IPS-18a (cell line): ENCODE measurements around the gene OR4K14.
"Not testable (repeated sequence)": the region's sequence is repeated elsewhere in the genome, so short reads cannot be mapped to it uniquely, and the experiment has no call there.

Experiments
- H3K27ac ChIP-seq: one replicate; pipeline ENCODE4 v1.5.1; 2013; ENCODE audit warnings: low read length
- H3K27me3 ChIP-seq: one replicate; pipeline ENCODE4 v1.6.1; 2013; ENCODE audit warnings: mild to moderate bottlenecking, low read length; ENCODE audit not compliant: control insufficient read depth, insufficient read depth
- H3K36me3 ChIP-seq: one replicate; pipeline ENCODE4 v1.6.1; 2013; ENCODE audit warnings: low read depth, low read length; ENCODE audit not compliant: control insufficient read depth
- H3K4me1 ChIP-seq: one replicate; pipeline ENCODE4 v1.6.1; 2013; ENCODE audit warnings: low read depth, low read length; ENCODE audit not compliant: control insufficient read depth
- H3K4me3 ChIP-seq: one replicate; pipeline ENCODE4 v1.5.1; 2013; ENCODE audit warnings: low read length
- H3K9ac ChIP-seq: one replicate; pipeline ENCODE4 v1.6.1; 2013; ENCODE audit warnings: mild to moderate bottlenecking, low read length, moderate library complexity
- H3K9me3 ChIP-seq: one replicate; pipeline ENCODE4 v1.6.1; 2013; ENCODE audit warnings: low read depth, low read length; ENCODE audit not compliant: control insufficient read depth

OR4K14 gene

GRCh38 chr14:19974844-19975243 is 44.3 kb downstream of the OR4K14 start:
- Histone ChIP-seq H3K4me3 (no peak overlapping the region), H3K9me3 (peaks cover 29% of the 10 kb centered on the region), H3K36me3 (no peaks in the 10 kb centered on the region), H3K27me3 (no peaks in the 10 kb centered on the region), H3K9ac (no peak overlapping the region), H3K4me1 (no peaks in the 10 kb centered on the region), H3K27ac (no peak overlapping the region)

GRCh38 chr14:19969735-19970134 is 49.4 kb downstream of the OR4K14 start:
- not testable (repeated sequence) for H3K4me1 ChIP-seq, H3K36me3 ChIP-seq, H3K27me3 ChIP-seq, H3K4me3 ChIP-seq, H3K27ac ChIP-seq, H3K9ac ChIP-seq
- peaks cover 38% of the 10 kb centered on the region for H3K9me3 ChIP-seq
